HG02981 (cell line): ENCODE measurements around the gene SESN1.
"Not testable (repeated sequence)": the region's sequence is repeated elsewhere in the genome, so short reads cannot be mapped to it uniquely, and the experiment has no call there.

Source experiments
- ATAC-seq: cut with Tn5 transposase; IDR thresholded peaks from one replicate; pipeline ENCODE4 v1.9.1; 2021; ENCODE audit warnings: mild to moderate bottlenecking, moderate library complexity; ENCODE audit not compliant: unreplicated experiment

SESN1 gene

DNA sequence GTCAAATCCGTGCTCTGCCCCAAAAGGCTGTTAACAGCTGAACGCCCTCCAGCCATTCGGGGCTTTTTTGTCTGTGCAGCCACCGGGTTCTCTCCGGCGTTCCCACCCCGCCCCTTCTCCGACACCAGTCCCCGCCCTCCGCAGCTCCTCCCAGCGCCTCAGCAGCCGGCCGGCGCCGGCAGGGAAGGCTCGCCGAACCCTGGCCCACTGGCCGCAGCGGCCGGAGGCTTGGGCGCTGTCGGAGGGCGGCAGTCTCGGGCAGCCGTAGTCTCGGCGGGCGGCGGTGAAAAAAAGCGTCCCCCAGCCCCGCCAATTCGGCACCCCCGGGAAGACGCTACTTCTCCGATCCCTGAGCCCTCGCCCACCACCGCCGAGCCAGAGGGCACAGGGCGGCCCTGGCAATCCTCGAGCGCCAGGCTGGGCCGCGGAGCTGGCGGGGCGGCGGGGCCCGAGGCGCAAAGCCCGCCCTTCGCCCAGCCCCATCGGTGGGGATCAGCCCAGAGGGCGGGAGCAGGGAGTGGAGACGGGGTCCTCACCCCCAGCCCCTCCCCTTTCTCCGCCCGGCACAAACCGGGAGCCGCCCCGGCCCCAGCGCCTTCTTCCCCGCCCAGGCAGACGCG lies at the start of gene SESN1:
Gene SESN1 (minus strand): TSS at position 431 of the 620 bp plus-strand sequence. CDS start 773 bp downstream, outside the sequence.
- peak; percentile 60 for ATAC-seq

DNA sequence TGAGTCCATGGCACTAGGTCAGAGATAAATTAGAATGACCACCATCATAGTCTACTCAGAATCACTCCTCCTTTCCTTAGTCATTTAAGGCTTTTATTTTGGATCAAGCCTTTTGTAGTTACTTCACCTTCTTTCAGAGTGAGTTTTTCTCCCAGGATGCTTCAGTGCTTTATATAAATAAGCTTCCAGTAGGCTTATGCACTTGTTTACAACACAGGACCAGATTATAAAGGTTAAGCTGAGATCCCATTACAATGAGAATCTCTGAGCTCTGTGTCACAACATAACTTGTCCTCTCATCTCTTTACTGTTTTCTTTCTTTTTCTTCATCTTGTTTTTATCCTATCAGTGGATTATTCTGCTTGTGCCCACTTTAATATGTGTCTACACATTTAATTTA lies 48.5 kb upstream of the SESN1 start:
- ATAC-seq = no peak

DNA sequence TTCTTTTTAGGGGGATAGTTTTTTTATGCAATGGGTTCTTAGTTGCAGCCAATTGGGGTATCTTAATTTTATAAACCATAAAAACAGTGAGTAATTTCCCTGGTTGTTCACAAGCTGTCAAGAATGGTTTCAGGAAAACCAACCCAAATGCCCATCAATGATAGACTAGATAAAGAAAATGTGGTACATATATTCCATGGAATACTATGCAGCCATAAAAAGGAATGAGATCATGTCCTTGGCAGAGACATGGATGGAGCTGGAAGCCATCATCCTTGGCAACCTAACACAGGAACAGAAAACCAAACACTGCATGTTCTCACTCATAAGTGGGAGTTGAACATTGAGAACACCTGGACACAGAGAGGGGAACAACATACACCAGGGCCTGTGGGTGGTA lies 47.4 kb upstream of the SESN1 start:
- not testable (repeated sequence) for ATAC-seq

DNA sequence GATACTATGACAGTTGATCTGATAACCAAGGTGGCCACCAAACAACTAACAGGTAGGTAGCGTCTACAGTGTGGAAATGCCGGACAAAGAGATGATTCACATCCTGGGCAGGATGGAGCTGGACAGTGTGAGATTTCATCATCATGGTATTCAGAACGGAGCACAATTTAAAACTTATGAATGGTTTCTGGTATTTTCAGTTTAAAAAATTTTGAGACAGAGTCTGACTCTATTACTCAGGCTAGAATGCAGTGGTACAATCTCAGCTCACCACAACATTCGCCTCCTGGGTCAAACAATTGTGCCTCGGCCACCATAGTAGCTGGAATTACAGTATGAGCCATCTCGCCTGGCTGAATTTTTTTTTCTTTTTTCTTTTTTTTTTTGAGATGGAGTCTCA lies 44.5 kb upstream of the SESN1 start:
- ATAC-seq = no peak

DNA sequence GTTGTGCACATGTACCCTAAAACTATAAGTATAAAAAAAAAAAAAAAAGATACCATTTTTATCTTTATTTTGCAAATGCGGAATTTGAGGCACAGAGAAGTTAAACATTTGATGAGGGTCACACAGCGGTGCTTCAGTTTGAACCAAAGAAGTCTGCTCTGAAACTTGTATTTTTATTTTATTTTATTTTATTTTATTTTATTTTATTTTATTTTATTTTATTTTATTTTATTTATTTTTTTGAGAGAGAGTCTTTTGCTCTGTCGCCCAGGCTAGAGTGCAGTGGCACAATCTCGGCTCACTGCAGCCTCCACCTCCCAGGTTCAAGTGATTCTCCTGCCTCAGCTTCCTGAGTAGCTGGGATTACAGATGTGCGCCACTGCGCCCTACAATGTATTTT lies 41.9 kb upstream of the SESN1 start:
- not testable (repeated sequence) for ATAC-seq

DNA sequence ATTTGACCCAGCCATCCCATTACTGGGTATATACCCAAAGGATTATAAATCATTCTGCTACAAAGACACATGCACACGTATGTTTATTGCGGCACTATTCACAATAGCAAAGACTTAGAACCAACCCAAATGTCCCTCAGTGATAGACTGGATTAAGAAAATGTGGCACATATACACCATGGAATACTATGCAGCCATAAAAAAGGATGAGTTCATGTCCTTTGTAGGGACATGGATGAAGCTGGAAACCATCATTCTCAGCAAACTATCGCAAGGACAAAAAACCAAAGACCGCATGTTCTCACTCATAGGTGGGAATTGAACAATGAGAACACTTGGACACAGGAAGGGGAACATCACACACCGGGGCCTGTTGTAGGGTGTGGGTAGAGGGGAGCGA lies 41.4 kb upstream of the SESN1 start:
- ATAC-seq = not testable (repeated sequence)

DNA sequence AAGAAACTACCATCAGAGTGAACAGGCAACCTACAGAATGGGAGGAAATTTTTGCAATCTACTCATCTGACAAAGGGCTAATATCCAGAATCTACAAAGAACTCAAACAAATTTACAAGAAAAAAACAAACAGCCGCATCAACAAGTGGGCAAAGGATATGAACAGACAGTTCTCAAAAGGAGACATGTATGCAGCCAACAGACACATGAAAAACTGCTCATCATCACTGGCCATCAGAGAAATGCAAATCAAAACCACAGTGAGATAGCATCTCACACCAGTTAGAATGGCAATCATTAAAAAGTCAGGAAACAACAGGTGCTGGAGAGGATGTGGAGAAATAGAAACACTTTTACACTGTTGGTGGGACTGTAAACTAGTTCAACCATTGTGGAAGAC lies 41.0 kb upstream of the SESN1 start:
- ATAC-seq = not testable (repeated sequence)

DNA sequence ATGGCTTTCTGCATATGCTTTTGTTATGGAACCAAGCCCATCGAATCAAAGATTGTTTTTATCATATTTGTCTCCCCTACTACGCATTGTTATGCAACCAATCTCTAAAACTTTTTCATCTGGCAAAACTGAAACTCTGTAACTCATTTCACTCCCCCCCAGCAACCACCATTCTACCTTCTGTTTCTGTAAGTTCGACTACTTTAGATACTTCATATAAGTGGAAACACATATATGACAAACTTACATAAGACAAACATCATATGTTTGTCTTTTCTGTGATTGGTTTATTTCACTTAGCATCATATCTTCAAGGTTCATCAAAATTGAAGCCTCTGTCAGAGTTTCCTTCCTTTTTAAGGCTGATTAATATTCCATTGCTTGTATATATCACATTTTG lies 35.4 kb upstream of the SESN1 start:
- ATAC-seq = no peak

DNA sequence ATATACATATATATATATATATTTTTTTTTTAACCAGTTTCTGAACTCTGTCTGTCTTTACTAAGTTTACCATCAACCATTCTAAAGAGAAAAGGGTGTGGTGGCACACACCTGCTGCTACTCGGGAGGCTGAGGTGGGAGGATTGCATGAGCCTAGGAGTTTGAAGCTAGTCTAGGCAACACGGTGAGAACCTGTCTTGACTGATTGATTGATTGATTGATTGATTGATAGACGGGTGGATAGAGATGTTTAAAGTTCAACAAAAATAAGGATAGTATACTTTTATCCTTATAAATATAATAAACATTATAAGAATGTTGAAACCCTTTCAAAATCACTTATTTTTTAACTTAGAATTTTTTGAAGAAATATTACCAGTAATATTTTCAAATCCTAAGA lies 30.9 kb upstream of the SESN1 start:
- no peak for ATAC-seq

DNA sequence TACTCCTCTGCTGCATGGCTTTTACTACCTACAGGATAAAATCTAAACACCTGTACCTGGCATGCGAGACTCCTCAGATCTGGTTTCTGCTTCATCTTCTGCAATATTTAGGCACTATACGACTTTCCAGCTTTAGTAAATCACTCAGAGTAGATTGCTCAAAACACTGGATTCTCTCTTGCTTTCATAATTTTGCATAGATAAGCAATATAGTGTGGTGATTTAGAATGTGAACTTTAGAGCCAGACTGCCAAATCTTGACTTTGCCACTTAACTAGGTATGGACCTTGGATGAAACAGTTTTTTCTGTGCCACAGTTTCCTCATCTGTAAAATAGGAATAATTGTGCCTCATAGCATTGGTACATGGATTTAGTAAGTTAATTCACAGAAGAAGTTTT lies 29.6 kb upstream of the SESN1 start:
- no peak for ATAC-seq

DNA sequence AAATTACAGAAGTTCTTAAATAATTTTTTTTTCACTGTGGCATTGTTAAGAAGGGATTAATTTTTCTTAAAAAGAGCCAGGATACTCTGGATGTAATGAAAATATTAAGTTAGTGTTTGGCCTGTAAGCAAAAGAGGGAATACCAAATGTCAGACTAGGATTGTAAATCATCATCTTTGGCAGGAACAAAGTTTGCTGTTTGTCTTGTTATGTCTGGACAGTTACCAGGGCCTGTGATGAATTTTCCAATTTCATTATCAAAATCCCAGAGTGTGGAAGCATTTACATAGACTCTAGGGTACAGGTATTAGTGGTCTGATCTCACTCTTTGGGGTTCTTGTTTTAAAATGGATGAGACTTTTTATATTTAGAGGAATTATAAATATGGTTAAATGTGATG lies 26.8 kb upstream of the SESN1 start:
- no peak for ATAC-seq

DNA sequence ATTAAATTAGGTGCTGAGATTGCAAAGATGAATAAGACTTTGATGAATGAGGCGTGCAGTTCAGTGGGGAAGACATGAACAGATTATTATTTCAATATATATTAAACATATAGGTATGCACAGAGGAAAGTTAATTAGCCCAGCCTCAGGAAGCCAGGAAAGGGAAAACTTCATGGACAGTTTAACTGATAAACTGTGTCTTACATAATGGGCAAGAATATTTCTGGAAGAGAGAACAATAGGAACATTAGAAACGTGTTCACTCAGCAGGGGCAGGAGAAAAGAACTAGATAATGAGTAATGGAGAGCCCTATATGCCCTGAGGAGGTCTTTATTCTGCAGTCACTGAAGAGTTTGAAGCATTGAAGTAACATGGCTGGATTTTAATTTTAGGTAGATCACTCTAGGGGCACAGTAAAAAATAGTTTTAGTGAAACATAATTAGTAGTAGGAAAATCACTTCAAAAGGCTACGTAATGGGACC lies 24.3 kb upstream of the SESN1 start:
- no peak for ATAC-seq

DNA sequence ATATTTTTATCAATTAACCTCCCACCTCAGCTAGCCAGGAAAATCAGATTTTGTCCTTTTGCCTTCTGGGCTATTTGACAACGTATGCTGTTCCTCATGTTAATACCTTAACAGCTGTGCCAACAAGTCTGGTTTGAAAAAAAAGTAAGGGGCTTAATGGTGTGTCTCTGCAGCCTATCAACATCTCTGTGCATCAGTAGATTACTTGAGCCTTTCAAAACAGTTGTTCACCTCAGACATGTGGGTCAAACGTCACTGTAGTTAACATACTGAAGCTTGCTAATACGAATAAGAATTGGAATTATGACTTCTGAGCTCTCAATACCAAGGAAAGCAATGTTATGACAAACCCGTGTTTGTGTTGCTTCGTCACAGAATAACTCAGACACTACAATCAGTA lies 23.7 kb upstream of the SESN1 start:
- ATAC-seq = no peak

DNA sequence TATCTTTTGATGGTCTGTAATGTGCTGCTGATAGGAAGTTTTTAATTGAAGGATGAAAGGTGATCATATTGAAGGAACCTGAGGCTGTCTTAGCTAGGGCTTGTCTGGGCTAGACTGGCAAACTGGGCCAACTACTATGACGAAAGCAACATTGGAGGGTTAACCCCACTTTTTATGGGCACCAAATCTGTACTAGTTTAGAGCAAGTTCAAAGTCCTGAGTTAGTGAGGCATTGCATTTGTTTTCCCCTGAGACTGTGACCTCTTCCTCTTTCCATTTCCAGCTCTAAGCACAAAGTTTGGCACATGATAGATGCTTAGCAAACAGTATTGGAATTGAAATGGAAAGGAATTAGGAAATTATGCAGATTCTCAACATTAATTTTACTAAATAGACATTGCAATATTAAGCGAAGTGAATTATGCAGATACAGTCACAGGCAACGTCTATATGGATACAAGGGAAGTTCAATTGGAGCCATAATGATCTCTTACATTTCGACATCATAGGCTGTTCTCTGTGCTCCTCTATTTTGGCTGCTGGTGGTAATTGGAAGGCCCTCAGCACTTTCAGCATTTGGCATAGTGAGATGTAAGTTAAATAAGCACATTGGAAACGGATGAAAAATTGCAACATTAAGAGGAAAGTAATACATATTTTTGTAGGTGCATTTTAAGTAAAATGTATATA lies 22.8 kb upstream of the SESN1 start:
- peak; percentile 83 for ATAC-seq

DNA sequence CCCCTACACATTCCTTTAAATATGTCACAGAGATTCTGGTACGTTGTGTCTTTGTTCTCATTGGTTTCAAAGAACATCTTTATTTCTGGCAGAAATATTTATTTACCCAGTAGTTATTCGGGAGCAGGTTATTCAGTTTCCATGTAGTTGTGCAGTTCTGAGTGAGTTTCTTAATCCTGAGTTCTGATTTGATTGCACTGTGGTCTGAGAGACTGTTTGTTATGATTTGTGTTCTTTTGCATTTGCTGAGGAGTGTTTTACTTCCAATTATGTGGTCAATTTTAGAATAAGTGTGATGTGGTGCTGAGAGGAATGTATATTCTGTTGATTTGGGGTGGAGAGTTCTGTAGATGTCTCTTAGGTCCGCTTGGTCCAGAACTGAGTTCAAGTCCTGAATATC lies 18.0 kb upstream of the SESN1 start:
- ATAC-seq = not testable (repeated sequence)

DNA sequence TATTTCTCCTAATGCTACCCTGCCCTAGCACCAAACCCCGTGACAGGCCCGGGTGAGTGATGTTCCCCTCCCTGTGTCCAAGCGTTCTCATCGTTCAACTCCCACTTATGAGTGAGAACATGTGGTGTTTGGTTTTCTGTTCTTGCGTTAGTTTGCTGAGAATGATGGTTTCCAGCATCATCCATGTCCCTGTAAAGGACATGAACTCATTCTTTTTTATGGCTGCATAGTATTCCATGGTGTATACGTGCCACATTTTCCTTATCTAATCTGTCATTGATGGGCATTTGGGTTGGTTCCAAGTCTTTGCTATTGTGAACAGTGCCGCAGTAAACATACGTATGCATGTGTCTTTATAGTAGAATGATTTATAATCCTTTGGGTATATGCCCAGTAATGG lies 15.0 kb upstream of the SESN1 start:
- ATAC-seq = not testable (repeated sequence)

DNA sequence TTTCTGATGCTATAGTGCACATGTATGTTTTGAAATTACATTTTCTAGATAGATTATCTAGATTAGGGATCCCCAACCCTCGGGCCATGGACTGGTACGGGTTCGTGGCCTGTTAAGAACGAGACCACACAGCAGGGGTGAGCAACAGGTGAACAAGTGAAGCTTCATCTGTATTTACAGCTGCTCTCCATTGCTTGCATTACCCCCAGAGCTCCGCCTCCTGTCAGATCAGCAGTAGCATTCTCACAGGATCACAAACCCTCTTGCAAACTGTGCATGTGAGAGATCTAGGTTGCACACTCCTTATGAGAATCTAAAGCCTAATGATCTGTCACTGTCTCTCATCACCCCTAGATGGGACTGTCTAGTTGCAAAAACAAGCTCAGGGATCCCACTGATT lies 11.0 kb upstream of the SESN1 start:
- no peak for ATAC-seq

DNA sequence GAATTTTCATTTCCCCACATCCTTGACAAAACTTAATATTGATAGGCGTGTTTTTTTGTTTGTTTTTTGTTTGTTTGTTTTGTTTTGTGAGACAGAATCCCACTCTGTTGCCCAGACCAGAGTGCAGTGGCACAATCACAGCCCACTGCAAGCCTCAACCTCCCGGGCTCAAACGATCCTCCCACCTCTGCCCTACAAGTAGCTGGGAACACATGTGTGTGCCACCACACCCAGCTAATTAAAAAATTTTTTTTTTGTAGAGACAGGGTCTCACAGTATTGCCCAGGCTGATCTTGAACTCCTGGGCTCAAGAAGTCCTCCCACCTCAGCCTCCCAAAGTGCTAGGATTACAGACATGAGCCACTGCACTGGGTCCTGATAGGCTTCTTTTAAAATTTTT lies 9.9 kb upstream of the SESN1 start:
- no peak for ATAC-seq

DNA sequence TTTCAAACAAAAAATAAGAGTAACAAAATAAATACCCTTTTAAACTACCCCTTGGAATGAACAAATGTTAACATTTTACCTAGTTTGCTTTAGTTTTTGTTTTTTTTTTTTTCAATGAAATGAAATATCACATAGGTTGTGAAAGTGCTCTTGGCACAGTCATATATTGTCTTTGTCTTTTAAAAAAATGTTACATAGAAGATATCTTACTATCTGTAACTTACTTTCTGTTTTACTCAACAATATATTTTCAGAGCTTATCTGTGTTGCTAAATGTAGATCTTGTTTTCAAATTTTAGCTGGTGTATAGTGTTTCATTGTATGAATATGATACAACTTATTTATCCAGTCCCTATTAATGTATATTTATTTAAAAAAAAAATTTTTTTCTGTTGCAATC lies 9.3 kb upstream of the SESN1 start:
- ATAC-seq = no peak

DNA sequence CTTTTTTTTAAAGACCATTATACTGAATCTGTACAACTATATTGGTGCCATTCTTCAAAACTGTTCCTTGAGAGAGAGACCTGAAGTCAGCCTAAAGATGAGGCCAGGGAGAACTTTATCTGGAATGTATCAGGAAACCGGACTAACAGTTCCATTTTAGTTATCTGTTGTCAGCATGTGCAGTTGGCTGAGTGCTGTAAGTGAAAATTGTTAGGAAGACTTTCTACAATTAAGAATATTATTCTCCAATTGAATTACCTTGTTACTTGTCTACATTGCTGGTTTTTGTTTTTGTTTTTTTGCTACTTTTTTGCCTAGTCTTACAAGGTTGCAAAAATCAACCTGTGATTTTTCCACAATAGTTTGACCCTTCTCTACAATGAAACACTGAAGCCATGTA lies 8.1 kb upstream of the SESN1 start:
- ATAC-seq = no peak

DNA sequence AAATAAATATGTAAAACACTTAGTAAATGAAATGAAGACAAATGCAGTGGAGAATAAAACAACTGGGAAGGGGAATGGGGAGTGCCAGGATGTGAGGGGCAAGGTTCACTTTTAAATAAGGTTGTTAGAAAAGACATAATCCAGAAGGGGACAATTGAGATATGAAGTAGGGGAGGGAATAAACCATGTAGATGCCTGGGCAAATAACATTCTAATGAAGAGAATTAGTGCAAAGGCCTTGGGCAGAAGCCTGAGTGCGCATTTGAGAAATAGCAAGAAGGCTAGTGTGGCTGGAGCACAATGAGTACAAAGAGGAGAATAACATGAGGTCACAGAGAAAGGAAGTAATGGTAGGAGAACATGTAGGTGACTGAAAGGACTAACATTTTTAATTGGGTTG lies 3.0 kb upstream of the SESN1 start:
- ATAC-seq = no peak

DNA sequence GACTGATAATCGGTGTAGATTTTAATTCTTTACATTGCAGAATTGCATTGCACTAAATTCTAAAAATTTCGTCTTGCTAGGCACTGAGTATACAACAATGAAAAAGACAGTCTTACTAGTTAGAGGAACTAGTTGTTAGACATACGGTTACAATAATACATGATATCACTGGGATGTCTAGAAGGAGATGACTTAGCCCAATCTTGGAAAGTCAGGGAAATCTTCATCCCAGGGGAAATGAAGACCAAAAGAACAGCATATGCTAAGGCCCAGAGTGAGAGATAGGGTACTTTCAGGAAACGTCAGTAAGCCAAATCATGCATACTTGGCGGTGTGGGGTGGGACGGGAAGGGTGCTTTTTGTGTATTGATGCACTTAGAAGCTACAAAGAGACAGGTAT lies 1.6 kb upstream of the SESN1 start:
- ATAC-seq = no peak

DNA sequence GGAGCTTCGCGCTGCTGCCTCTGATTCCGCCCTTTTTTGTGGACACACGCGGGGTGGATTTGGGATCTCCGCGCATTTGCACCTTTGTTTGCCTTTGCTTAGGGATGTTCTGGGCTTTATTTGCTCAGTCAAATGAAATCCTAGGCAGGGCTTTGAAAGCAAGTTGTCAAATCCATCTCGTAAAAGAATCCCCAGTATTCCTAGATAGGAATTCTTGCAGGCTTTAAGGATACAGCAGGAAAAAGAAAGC lies 1.1 kb upstream of the SESN1 start:
- no peak for ATAC-seq
